Fibroblast of lung (primary cell): ENCODE results near the gene KIAA1671. TPM values are rescaled to one million over a fixed set of nuclear protein-coding genes. Genes with fewer than 3 reads are reported as not detected.

Source experiments
- DNase-seq, 2 donors: peaks; one replicate each; pipeline versions ENCODE4 v3.0.0 to v3.0.0-alpha.2; 2010; ENCODE audit warnings: low read depth in 2 of 2
- H2AFZ ChIP-seq: 2 replicates; pipeline ENCODE4 v1.5.1; 2012; ENCODE audit warnings: low read length, control low read depth, inconsistent platforms
- H3K27ac ChIP-seq: 2 replicates; pipeline ENCODE4 v1.5.1; 2011; ENCODE audit warnings: low read length, control low read depth; ENCODE audit not compliant: insufficient read depth
- H3K27me3 ChIP-seq: 2 replicates; pipeline ENCODE4 v1.5.1; 2011; ENCODE audit warnings: mild to moderate bottlenecking, low read length; ENCODE audit not compliant: control insufficient read depth, insufficient read depth
- H3K36me3 ChIP-seq: 2 replicates; pipeline ENCODE4 v1.5.1; 2011; ENCODE audit warnings: low read length; ENCODE audit not compliant: control insufficient read depth, insufficient read depth
- H3K4me1 ChIP-seq: 2 replicates; pipeline ENCODE4 v1.5.1; 2011; ENCODE audit warnings: low read length; ENCODE audit not compliant: control insufficient read depth, insufficient read depth; ENCODE audit errors: extremely low read depth
- H3K4me2 ChIP-seq: 2 replicates; pipeline ENCODE4 v1.5.1; 2011; ENCODE audit warnings: low read length, control low read depth; ENCODE audit not compliant: insufficient read depth; ENCODE audit errors: extremely low read depth
- H3K4me3 ChIP-seq, 4 experiments: fragments of 200-600 bp in 1 of 4; sonication (generic) in 1 of 4; replicated peaks in 1 of 4; 2 replicates each; pipeline ENCODE4 v1.5.1; 2011 to 2016; ENCODE audit warnings: low read length in 4 of 4, low read depth in 3 of 4, mild to moderate bottlenecking in 3 of 4, control low read depth in 2 of 4, inconsistent platforms in 1 of 4, mixed read lengths in 1 of 4; ENCODE audit not compliant: insufficient read depth in 1 of 4; ENCODE audit errors: control extremely low read depth in 1 of 4
- H3K79me2 ChIP-seq: 2 replicates; pipeline ENCODE4 v1.5.1; 2012; ENCODE audit warnings: mild to moderate bottlenecking, low read length, inconsistent platforms; ENCODE audit not compliant: control insufficient read depth, insufficient read depth
- H3K9ac ChIP-seq: 2 replicates; pipeline ENCODE4 v1.5.1; 2011; ENCODE audit warnings: mild to moderate bottlenecking, low read length, control low read depth; ENCODE audit not compliant: insufficient read depth
- H3K9me3 ChIP-seq: 2 replicates; pipeline ENCODE4 v1.5.1; 2012; ENCODE audit warnings: low read depth, low read length; ENCODE audit not compliant: control insufficient read depth, insufficient read depth
- H4K20me1 ChIP-seq: 2 replicates; pipeline ENCODE4 v1.5.1; 2011; ENCODE audit warnings: low read length; ENCODE audit not compliant: control insufficient read depth, insufficient read depth; ENCODE audit errors: extremely low read depth
- EZH2 ChIP-seq: IDR thresholded peaks from 2 replicates; pipeline ENCODE4 v1.5.1; 2012; ENCODE audit warnings: low read length, control low read depth, mild to moderate bottlenecking; ENCODE audit errors: missing control alignments
- polyA plus RNA-seq, 2 donors: library from polyadenylated mRNA; depleted of rRNA in 1 of 2; stranded (reverse) in 1 of 2; unstranded in 1 of 2; fragments of >200 nt; gene quantifications; 2 replicates each; pipeline ENCODE4 v1.2.1, GENCODE V29; 2011 to 2012; ENCODE audit warnings: missing spikeins in 1 of 2
- total RNA-seq: library from RNA; depleted of rRNA; stranded (reverse); fragments of >200 nt; gene quantifications from 2 replicates; pipeline ENCODE4 v1.2.1, GENCODE V29; 2014
- TF ChIP-seq, protein P1 (sequence below), 2 donors: IDR thresholded peaks in 1 of 2; conservative IDR thresholded peaks in 1 of 2; 1 replicate in 1 of 2; 2 replicates in 1 of 2; pipeline ENCODE4 v1.5.1; 2011 to 2012; ENCODE audit warnings: low read length in 2 of 2, control low read depth in 1 of 2, inconsistent platforms in 1 of 2, low read depth in 1 of 2, mild to moderate bottlenecking in 1 of 2

Gene KIAA1671
- total and polyA plus RNA-seq, 2 donors (not counting 1 experiment from before 2014, with no cell fraction given), result 0.34 to 1.3 TPM

DNA sequence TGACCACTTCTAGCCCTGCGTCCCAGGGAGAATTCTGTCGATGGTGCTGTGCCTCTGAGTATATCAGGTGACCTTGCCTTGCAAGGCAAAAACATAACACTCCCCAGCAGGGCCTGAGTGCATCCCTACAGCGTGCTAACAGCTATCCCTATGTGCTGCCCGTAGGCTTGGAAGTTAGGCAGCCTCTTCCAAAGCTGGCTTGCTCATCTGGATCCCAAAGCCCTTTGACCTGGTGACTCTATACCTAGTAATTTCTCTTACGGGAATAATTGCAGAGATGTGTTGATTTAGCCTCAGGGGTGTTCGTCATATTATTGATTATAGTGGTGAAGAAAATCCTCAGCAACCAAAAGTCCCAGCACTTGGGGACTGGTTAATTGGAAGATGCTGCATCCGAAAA is 214.6 kb downstream of the KIAA1671 start:
- H3K36me3 ChIP-seq, result no peaks in the 10 kb centered on the region
- DNase-seq, result no peak
- no peaks in the 10 kb centered on the region for H3K4me1 ChIP-seq
- no peaks in the 10 kb centered on the region for H4K20me1 ChIP-seq
- H3K27ac ChIP-seq, result no peak overlapping the region
- H3K4me2 ChIP-seq, result no peak overlapping the region
- H3K9me3 ChIP-seq, result no peaks in the 10 kb centered on the region
- TF ChIP-seq, protein P1, sequence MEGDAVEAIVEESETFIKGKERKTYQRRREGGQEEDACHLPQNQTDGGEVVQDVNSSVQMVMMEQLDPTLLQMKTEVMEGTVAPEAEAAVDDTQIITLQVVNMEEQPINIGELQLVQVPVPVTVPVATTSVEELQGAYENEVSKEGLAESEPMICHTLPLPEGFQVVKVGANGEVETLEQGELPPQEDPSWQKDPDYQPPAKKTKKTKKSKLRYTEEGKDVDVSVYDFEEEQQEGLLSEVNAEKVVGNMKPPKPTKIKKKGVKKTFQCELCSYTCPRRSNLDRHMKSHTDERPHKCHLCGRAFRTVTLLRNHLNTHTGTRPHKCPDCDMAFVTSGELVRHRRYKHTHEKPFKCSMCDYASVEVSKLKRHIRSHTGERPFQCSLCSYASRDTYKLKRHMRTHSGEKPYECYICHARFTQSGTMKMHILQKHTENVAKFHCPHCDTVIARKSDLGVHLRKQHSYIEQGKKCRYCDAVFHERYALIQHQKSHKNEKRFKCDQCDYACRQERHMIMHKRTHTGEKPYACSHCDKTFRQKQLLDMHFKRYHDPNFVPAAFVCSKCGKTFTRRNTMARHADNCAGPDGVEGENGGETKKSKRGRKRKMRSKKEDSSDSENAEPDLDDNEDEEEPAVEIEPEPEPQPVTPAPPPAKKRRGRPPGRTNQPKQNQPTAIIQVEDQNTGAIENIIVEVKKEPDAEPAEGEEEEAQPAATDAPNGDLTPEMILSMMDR (conservative IDR thresholded peaks at IDR 0.05 in 1 of 2, IDR thresholded peaks at IDR 0.05 in 1 of 2; ENCODE audit: low read depth in 1 of 2, low read length in 2 of 2), result no peak
- TF ChIP-seq EZH2, result no peak
- no peaks in the 10 kb centered on the region for H3K27me3 ChIP-seq
- H3K4me3 ChIP-seq, result no peak overlapping the region
- no peaks in the 10 kb centered on the region for H3K79me2 ChIP-seq
- H3K9ac ChIP-seq, result no peak overlapping the region
- H2AFZ ChIP-seq, result no peak overlapping the region

GRCh38 chr22:25167834-25168601 is 215.5 kb downstream of the KIAA1671 start:
- TF ChIP-seq EZH2, result no peak
- TF ChIP-seq, protein P1 (conservative IDR thresholded peaks at IDR 0.05 in 1 of 2, IDR thresholded peaks at IDR 0.05 in 1 of 2; ENCODE audit: low read depth in 1 of 2, low read length in 2 of 2), result no peak
- no peak for DNase-seq

GRCh38 chr22:25169278-25170031 is 216.9 kb downstream of the KIAA1671 start:
- Histone ChIP-seq H4K20me1 (no peaks in the 10 kb centered on the region), H3K36me3 (no peaks in the 10 kb centered on the region), H3K4me3 (no peak overlapping the region), H2AFZ (no peak overlapping the region), H3K4me2 (no peak overlapping the region), H3K27ac (no peak overlapping the region), H3K4me1 (no peaks in the 10 kb centered on the region), H3K9me3 (no peaks in the 10 kb centered on the region), H3K27me3 (no peaks in the 10 kb centered on the region), H3K9ac (no peak overlapping the region), H3K79me2 (no peaks in the 10 kb centered on the region)
- no peak for DNase-seq
- TF ChIP-seq, protein P1 (conservative IDR thresholded peaks at IDR 0.05 in 1 of 2, IDR thresholded peaks at IDR 0.05 in 1 of 2; ENCODE audit: low read depth in 1 of 2, low read length in 2 of 2), result no peak
- TF ChIP-seq EZH2, result no peak

More at GRCh38 chr22:25167834-25168601, 215.5 kb downstream of the KIAA1671 start:
- H3K9ac ChIP-seq, result no peak overlapping the region
- no peak overlapping the region for H3K27ac ChIP-seq
- no peak overlapping the region for H3K4me2 ChIP-seq
- no peaks in the 10 kb centered on the region for H4K20me1 ChIP-seq
- no peaks in the 10 kb centered on the region for H3K4me1 ChIP-seq
- no peaks in the 10 kb centered on the region for H3K36me3 ChIP-seq
- no peaks in the 10 kb centered on the region for H3K9me3 ChIP-seq
- no peaks in the 10 kb centered on the region for H3K27me3 ChIP-seq
- no peak overlapping the region for H3K4me3 ChIP-seq
- no peak overlapping the region for H2AFZ ChIP-seq
- H3K79me2 ChIP-seq, result no peaks in the 10 kb centered on the region
